Karpas-422 (cell line): ENCODE data around the gene S100A1. TPM values are rescaled to one million over a fixed set of nuclear protein-coding genes. Genes with fewer than 3 reads are reported as not detected.

ENCODE experiments used
- DNase-seq: peaks from one replicate; pipeline ENCODE4 v3.0.0-alpha.2; 2015
- H2AFZ ChIP-seq: fragments of 200-600 bp; sonication (generic); 2 replicates; pipeline ENCODE4 v1.6.1; 2014; ENCODE audit warnings: antibody characterized with exemption, low read length, mixed read lengths
- H3K27ac ChIP-seq: fragments of 200-600 bp; sonication (generic); 2 replicates; pipeline ENCODE4 v1.5.1; 2014; ENCODE audit warnings: mild to moderate bottlenecking, low read length, moderate library complexity
- H3K27me3 ChIP-seq: fragments of 200-600 bp; sonication (generic); 2 replicates; pipeline ENCODE4 v1.6.1; 2014; ENCODE audit warnings: low read length, mixed read lengths
- H3K36me3 ChIP-seq: fragments of 200-600 bp; sonication (generic); 2 replicates; pipeline ENCODE4 v1.6.1; 2014; ENCODE audit warnings: low read length, mixed read lengths; ENCODE audit not compliant: insufficient read depth
- H3K4me1 ChIP-seq: fragments of 200-600 bp; sonication (generic); 2 replicates; pipeline ENCODE4 v1.6.1; 2014; ENCODE audit warnings: mild to moderate bottlenecking, low read length, mixed read lengths
- H3K4me2 ChIP-seq: fragments of 200-600 bp; sonication (generic); 2 replicates; pipeline ENCODE4 v1.6.1; 2014; ENCODE audit warnings: low read length, low read depth, mild to moderate bottlenecking; ENCODE audit not compliant: poor library complexity, severe bottlenecking
- H3K4me3 ChIP-seq: fragments of 200-600 bp; sonication (generic); 2 replicates; pipeline ENCODE4 v1.5.1; 2014; ENCODE audit warnings: mild to moderate bottlenecking, antibody characterized with exemption, low read length, mixed read lengths
- H3K79me2 ChIP-seq: fragments of 200-600 bp; sonication (generic); 2 replicates; pipeline ENCODE4 v1.6.1; 2014; ENCODE audit warnings: mild to moderate bottlenecking, low read length, mixed read lengths
- H3K9ac ChIP-seq: fragments of 200-600 bp; sonication (generic); 2 replicates; pipeline ENCODE4 v1.6.0; 2014; ENCODE audit warnings: low read length
- H3K9me2 ChIP-seq: fragments of 200-600 bp; sonication (generic), shearing (Covaris generic); replicated peaks from 2 replicates; pipeline ENCODE4 v1.6.0; 2014; ENCODE audit warnings: mild to moderate bottlenecking, low read length, moderate library complexity; ENCODE audit not compliant: insufficient read depth
- H3K9me3 ChIP-seq: fragments of 300-700, 200-600 bp; sonication (generic); 2 replicates; pipeline ENCODE4 v1.6.1; 2014; ENCODE audit warnings: low read length, mixed read lengths
- H4K20me1 ChIP-seq: fragments of 200-600 bp; sonication (generic); 2 replicates; pipeline ENCODE4 v1.6.1; 2014; ENCODE audit warnings: mild to moderate bottlenecking, antibody characterized with exemption, low read length, low read depth; ENCODE audit not compliant: insufficient read depth
- total RNA-seq: library from RNA; depleted of rRNA; stranded (reverse); fragments of >200 nt; shearing (Covaris generic); gene quantifications from 2 replicates; pipeline ENCODE4 v1.2.3, GENCODE V29; 2014; ENCODE audit warnings: low replicate concordance

Gene S100A1
- total RNA-seq, 1 experiment from 2014 or later, result 15.9 TPM

DNA sequence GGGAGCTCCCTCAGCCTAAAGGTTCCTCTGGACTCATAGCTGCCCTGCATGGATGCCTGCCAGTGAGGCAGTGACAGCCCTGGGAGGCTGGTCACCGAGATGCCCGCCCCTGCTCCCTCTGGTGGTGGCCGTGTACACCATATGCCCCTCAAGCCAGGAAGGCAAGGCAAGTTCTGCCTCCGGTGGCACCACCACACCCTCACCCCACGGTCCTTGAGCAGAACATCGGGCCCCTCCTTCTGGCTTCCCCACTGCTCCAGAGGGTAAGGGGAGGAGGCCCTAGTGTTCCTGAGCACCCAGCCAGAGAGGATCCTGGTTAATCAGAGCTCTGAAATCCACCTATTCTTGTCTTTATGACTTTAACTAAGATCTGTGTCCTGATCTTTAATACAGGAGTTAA lies 10.6 kb upstream of the S100A1 start:
- Histone ChIP-seq H3K79me2 (no peaks in the 10 kb centered on the region), H3K4me3 (no peak overlapping the region), H3K27ac (no peak overlapping the region), H3K4me2 (no peak overlapping the region), H3K9ac (no peak overlapping the region), H4K20me1 (no peaks in the 10 kb centered on the region), H3K27me3 (no peaks in the 10 kb centered on the region), H3K36me3 (no peaks in the 10 kb centered on the region), H3K9me2 (no peaks in the 10 kb centered on the region), H3K4me1 (no peaks in the 10 kb centered on the region), H3K9me3 (no peaks in the 10 kb centered on the region), H2AFZ (no peak overlapping the region)
- peak; percentile 84 for DNase-seq

GRCh38 chr1:153619171-153619570 lies 9.1 kb upstream of the S100A1 start:
- Histone ChIP-seq H3K27me3 (no peaks in the 10 kb centered on the region), H3K4me1 (peaks cover 5% of the 10 kb centered on the region), H3K27ac (no peak overlapping the region), H3K9ac (no peak overlapping the region), H3K9me2 (no peaks in the 10 kb centered on the region), H3K79me2 (no peaks in the 10 kb centered on the region), H3K4me2 (no peak overlapping the region), H3K4me3 (no peak overlapping the region), H4K20me1 (no peaks in the 10 kb centered on the region), H2AFZ (no peak overlapping the region), H3K36me3 (no peaks in the 10 kb centered on the region), H3K9me3 (no peaks in the 10 kb centered on the region)
- no peak for DNase-seq

GRCh38 chr1:153623101-153623500 lies 5.1 kb upstream of the S100A1 start:
- Histone ChIP-seq H3K4me1 (peaks cover 23% of the 10 kb centered on the region), H3K27ac (no peak overlapping the region), H3K4me2 (no peak overlapping the region), H3K36me3 (no peaks in the 10 kb centered on the region), H2AFZ (no peak overlapping the region), H3K4me3 (no peak overlapping the region), H3K27me3 (no peaks in the 10 kb centered on the region), H4K20me1 (no peaks in the 10 kb centered on the region), H3K9me2 (no peaks in the 10 kb centered on the region), H3K79me2 (no peaks in the 10 kb centered on the region), H3K9me3 (no peaks in the 10 kb centered on the region), H3K9ac (no peak overlapping the region)
- DNase-seq, result no peak

- H3K27ac ChIP-seq, result no peak overlapping the region
- no peaks in the 10 kb centered on the region for H3K79me2 ChIP-seq
- H3K4me1 ChIP-seq, result peaks cover 30% of the 10 kb centered on the region
- H3K4me3 ChIP-seq, result no peak overlapping the region
- DNase-seq, result no peak
- H3K36me3 ChIP-seq, result no peaks in the 10 kb centered on the region
- H4K20me1 ChIP-seq, result no peaks in the 10 kb centered on the region
- H3K9me3 ChIP-seq, result no peaks in the 10 kb centered on the region
- no peaks in the 10 kb centered on the region for H3K27me3 ChIP-seq
- H3K9me2 ChIP-seq, result no peaks in the 10 kb centered on the region
- H3K4me2 ChIP-seq, result no peak overlapping the region
- no peak overlapping the region for H2AFZ ChIP-seq
- no peak overlapping the region for H3K9ac ChIP-seq
These were observed 3.1 kb upstream of the S100A1 start for GRCh38 chr1:153624965-153625611.

DNA sequence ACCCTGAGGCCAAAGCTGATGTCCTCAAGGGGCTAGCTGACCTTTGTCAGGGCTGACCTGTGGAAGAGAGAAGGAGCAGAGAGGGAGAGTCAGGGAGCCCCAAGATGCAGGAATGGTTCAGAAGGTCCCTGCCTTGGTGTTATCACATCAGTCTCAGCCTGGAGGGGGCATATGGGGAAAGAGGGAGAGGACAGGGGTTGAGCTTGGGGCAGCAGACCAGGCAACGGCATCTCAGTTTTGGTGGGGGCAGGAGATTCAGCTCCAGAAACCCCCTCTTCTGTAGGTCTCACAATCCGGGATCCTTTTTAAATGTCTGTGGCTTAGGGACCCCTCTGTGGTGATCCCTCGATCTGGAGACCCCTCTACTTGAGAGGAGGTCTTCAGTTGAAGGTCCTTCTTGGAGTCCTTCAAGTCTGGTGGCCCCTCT lies 1.7 kb upstream of the S100A1 start:
- Histone ChIP-seq H3K4me1 (peaks cover 30% of the 10 kb centered on the region), H3K4me3 (peak overlapping the region; percentile 73), H2AFZ (peak overlapping the region; percentile 83; the same call in 1 of the 2 replicates), H3K27me3 (no peaks in the 10 kb centered on the region), H3K4me2 (peak overlapping the region; percentile 92), H3K9me3 (no peaks in the 10 kb centered on the region), H3K27ac (no peak overlapping the region), H3K9ac (peak overlapping the region; percentile 75), H3K36me3 (no peaks in the 10 kb centered on the region), H4K20me1 (no peaks in the 10 kb centered on the region), H3K9me2 (no peaks in the 10 kb centered on the region), H3K79me2 (no peaks in the 10 kb centered on the region)
- DNase-seq, result no peak

GRCh38 chr1:153626904-153627714 lies 1.1 kb upstream of the S100A1 start, which contains the start of gene S100A13:
S100A13 (minus strand) TSS chr1:153627505; CDS start chr1:153626472, 1,033 bp downstream.
- Histone ChIP-seq H3K9me3 (no peaks in the 10 kb centered on the region), H3K9me2 (no peaks in the 10 kb centered on the region), H3K4me2 (peak within 1 kb of the TSS; percentile 92), H2AFZ (peak within 1 kb of the TSS; percentile 83), H4K20me1 (no peaks in the 10 kb centered on the region), H3K36me3 (no peaks in the 10 kb centered on the region), H3K79me2 (no peaks in the 10 kb centered on the region), H3K9ac (peak within 1 kb of the TSS; percentile 75), H3K4me3 (peak within 1 kb of the TSS; percentile 73), H3K27me3 (no peaks in the 10 kb centered on the region), H3K27ac (no peak within 1 kb of the TSS), H3K4me1 (peaks cover 30% of the 10 kb centered on the region)
- DNase-seq, result peak; percentile 97

GRCh38 chr1:153628638-153629342 lies 556 bp downstream of the S100A1 start:
- no peak overlapping the region for H3K4me2 ChIP-seq
- H4K20me1 ChIP-seq, result no peaks in the 10 kb centered on the region
- H3K27me3 ChIP-seq, result no peaks in the 10 kb centered on the region
- H2AFZ ChIP-seq, result no peak overlapping the region
- no peaks in the 10 kb centered on the region for H3K9me3 ChIP-seq
- no peaks in the 10 kb centered on the region for H3K79me2 ChIP-seq
- no peaks in the 10 kb centered on the region for H3K36me3 ChIP-seq
- H3K9ac ChIP-seq, result 0 out of 2 replicates have a peak overlapping the region, but pooled peaks have one; percentile 36
- H3K4me3 ChIP-seq, result no peak overlapping the region
- H3K4me1 ChIP-seq, result peaks cover 24% of the 10 kb centered on the region
- DNase-seq, result no peak
- H3K9me2 ChIP-seq, result no peaks in the 10 kb centered on the region
- no peak overlapping the region for H3K27ac ChIP-seq

GRCh38 chr1:153629343-153629665 lies 1.1 kb downstream of the S100A1 start:
- H3K4me2 ChIP-seq, result no peak overlapping the region
- peaks cover 24% of the 10 kb centered on the region for H3K4me1 ChIP-seq

More at GRCh38 chr1:153629343-153629665, 1.1 kb downstream of the S100A1 start:
- no peaks in the 10 kb centered on the region for H3K9me2 ChIP-seq
- H3K36me3 ChIP-seq, result no peaks in the 10 kb centered on the region
- DNase-seq, result no peak
- no peaks in the 10 kb centered on the region for H4K20me1 ChIP-seq
- no peaks in the 10 kb centered on the region for H3K27me3 ChIP-seq
- H3K9ac ChIP-seq, result no peak overlapping the region
- no peaks in the 10 kb centered on the region for H3K9me3 ChIP-seq
- H3K27ac ChIP-seq, result no peak overlapping the region
- peaks cover under 1% of the 10 kb centered on the region for H3K79me2 ChIP-seq
- H3K4me3 ChIP-seq, result no peak overlapping the region
- no peak overlapping the region for H2AFZ ChIP-seq
